Left ventricle myocardium inferior (tissue), 1 donor: Measurements from ENCODE around the gene CORO1A. TPM values are rescaled to one million over a fixed set of nuclear protein-coding genes. Genes with fewer than 3 reads are reported as not detected.

Experiments
- DNase-seq: peaks from one replicate; pipeline ENCODE4 v3.0.0-alpha.2; 2020
- H3K27ac ChIP-seq: fragments of 200-600 bp; replicated peaks from 2 replicates; pipeline ENCODE4 v1.8.0; 2021
- H3K27me3 ChIP-seq: fragments of 200-600 bp; 2 replicates; pipeline ENCODE4 v1.8.0; 2021; ENCODE audit warnings: low read depth
- H3K36me3 ChIP-seq: fragments of 200-600 bp; 2 replicates; pipeline ENCODE4 v1.8.0; 2021
- H3K4me1 ChIP-seq: fragments of 200-600 bp; 2 replicates; pipeline ENCODE4 v1.8.0; 2021
- H3K4me3 ChIP-seq: fragments of 200-600 bp; 2 replicates; pipeline ENCODE4 v1.8.0; 2021; ENCODE audit warnings: mild to moderate bottlenecking, moderate library complexity
- H3K9me3 ChIP-seq: fragments of 200-600 bp; replicated peaks from 2 replicates; pipeline ENCODE4 v1.8.0; 2021
- CTCF ChIP-seq: fragments of 200-600 bp; IDR thresholded peaks from 2 replicates; pipeline ENCODE4 v1.8.0; 2021; ENCODE audit warnings: antibody characterized with exemption, mild to moderate bottlenecking, borderline replicate concordance
- intact Hi-C: fragments of 100-400 bp; cut with micrococcal nuclease; formaldehyde crosslinking; loops from one replicate; pipeline ENCODE4 v1.11.0; 2022
- total RNA-seq: library from RNA; stranded (reverse); fragmentation: NEBNext Ultra II Directional; extraction: Animal tissue kit (Norgen Biotek cat#: 25700); gene quantifications from one replicate; pipeline ENCODE4 v1.2.1, GENCODE V29; 2021
- donor health status: DM: no; HTN: yes; CAD: no; lungs with severe emphysema.

The CORO1A gene
- total RNA-seq, 1 donor from 2014 or later: 7.7 TPM

DNA sequence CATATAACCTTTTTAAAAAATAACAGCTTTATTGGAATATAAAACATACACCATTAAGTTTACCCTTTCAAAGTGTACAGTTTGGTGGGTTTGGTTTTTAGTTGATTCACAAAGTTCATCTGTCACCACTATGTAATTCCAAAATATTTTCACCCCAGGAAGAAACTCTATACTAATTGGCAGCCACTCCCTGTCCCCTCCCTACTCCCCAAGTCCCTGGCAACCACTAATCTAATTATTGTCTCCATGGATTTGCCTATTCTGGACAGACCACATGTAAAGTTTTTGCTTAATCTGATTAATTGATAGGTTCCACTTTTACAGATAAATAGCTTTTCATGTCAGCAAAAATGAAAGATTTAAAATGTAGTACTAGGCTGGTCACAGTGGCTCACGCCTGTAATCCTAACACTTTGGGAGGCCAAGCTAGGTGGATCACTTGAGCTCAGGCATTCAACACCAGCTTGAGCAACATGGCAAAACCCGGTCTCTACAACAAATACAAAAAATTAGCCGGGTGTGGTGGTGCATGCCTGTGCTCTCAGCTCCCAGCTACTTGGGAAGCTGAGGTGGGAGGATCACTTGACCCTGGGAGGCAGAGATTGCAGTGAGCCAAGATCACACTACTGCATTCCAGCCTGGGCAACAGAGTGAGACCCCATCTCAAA is 35.4 kb upstream of the CORO1A start:
- Histone ChIP-seq H3K4me3 (no peak overlapping the region), H3K36me3 (no peaks in the 10 kb centered on the region), H3K4me1 (no peaks in the 10 kb centered on the region), H3K27me3 (no peaks in the 10 kb centered on the region), H3K9me3 (peaks cover 17% of the 10 kb centered on the region), H3K27ac (no peak overlapping the region)
- intact Hi-C loops: no loop called here
- no peak for TF ChIP-seq CTCF
- DNase-seq: no peak

DNA sequence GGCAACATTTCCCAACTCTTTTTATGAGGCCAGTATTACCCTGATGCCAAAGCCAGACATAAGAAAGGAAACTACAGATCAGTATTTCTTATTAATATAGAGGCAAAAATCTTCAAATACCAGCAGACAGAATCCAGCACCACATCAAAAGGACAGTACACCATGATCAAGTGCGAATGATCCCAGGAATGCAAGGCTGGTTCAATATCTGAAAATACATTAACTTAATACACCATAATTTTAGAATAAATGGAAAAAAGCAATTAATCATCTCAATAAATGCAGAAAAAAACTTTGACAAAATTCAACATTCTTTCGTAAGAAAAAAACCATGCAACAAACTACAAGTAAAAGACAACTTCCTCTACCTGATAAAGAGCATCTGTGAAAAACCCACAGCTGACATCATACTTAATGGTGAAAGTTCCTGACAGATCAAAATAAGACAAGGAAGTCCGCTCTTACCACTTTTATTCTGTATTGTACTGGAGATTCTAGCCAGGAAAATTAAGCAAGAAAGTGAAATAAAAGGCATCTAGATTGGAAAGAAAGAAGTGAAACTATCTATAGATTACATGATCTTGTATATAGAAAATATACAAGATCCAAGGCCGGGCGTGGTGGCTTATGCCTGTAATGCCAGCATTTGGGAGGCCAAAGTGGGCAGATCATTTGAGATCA is 34.0 kb upstream of the CORO1A start:
- no peak for DNase-seq
- Histone ChIP-seq H3K27me3 (no peaks in the 10 kb centered on the region), H3K27ac (no peak overlapping the region), H3K36me3 (no peaks in the 10 kb centered on the region), H3K9me3 (peaks cover 17% of the 10 kb centered on the region), H3K4me1 (no peaks in the 10 kb centered on the region), H3K4me3 (no peak overlapping the region)
- intact Hi-C loops: no loop called here
- no peak for TF ChIP-seq CTCF

DNA sequence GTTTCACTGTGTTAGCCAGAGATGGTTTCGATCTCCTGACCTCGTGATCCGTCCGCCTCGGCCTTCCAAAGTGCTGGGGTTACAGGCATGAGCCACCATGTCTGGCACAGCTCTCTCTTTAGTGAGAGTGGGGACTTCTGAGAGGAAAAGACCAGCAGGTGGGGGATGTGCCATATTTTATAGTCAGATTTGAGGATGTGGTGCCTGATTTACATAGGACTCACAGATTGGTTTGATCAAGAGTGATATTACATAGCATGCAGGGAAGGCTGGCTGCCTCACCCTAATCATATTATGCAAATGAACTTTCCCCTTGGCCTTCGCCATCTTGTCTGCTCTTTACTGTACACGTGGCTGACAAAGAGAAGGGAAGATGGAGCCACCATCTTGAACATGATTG is 32.3 kb upstream of the CORO1A start:
- no peak for TF ChIP-seq CTCF
- no peaks in the 10 kb centered on the region for H3K36me3 ChIP-seq
- no peak overlapping the region for H3K4me3 ChIP-seq
- no peak overlapping the region for H3K27ac ChIP-seq
- no peaks in the 10 kb centered on the region for H3K27me3 ChIP-seq
- H3K4me1 ChIP-seq: no peaks in the 10 kb centered on the region
- intact Hi-C loops: no loop called here
- peaks cover 17% of the 10 kb centered on the region for H3K9me3 ChIP-seq
- DNase-seq: no peak

DNA sequence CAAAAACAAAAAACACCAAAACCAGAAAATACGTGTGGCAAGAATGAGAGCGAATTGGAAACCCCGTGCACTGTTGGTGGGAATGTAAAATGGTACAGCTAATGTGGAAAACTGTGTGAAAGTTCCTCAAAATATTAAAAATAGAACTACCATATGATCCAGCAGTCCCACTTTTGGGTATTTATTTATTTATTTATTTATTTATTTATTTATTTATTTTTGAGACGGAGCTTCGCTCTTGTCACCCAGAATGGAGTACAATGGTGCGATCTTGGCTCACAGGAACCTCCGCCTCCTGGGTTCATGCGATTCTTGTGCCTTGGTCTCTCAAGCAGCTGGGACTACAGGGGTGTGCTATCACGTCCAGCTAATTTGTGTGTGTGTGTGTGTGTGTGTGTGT is 30.9 kb upstream of the CORO1A start:
- Histone ChIP-seq H3K4me3 (no peak overlapping the region), H3K4me1 (no peaks in the 10 kb centered on the region), H3K36me3 (no peaks in the 10 kb centered on the region), H3K27ac (no peak overlapping the region), H3K27me3 (no peaks in the 10 kb centered on the region), H3K9me3 (peaks cover 17% of the 10 kb centered on the region)
- TF ChIP-seq CTCF: no peak
- intact Hi-C loops: no loop called here
- DNase-seq: no peak

- Histone ChIP-seq H3K27ac (no peak overlapping the region), H3K4me3 (no peak overlapping the region), H3K27me3 (no peaks in the 10 kb centered on the region), H3K36me3 (no peaks in the 10 kb centered on the region), H3K4me1 (no peaks in the 10 kb centered on the region), H3K9me3 (peaks cover 1% of the 10 kb centered on the region)
- intact Hi-C loops: no loop called here
- no peak for TF ChIP-seq CTCF
- no peak for DNase-seq
These were observed 28.2 kb upstream of the CORO1A start for GRCh38 chr16:30155188-30155587.
